CD14-positive monocyte (primary cell): Measurements from ENCODE around the gene IFT122. TPM values are rescaled to one million over a fixed set of nuclear protein-coding genes. Genes with fewer than 3 reads are reported as not detected.
"Not testable (repeated sequence)": the region's sequence is repeated elsewhere in the genome, so short reads cannot be mapped to it uniquely, and the experiment has no call there.

ENCODE experiments used
- DNase-seq, 3 donors: peaks; one replicate each; pipeline ENCODE4 v3.0.0-alpha.2; 2011 to 2022
- H2AFZ ChIP-seq: 2 replicates; pipeline ENCODE4 v1.6.0; 2012; ENCODE audit warnings: mild to moderate bottlenecking, low read depth, low read length, inconsistent platforms; ENCODE audit not compliant: insufficient read depth, poor library complexity, severe bottlenecking
- H3K27ac ChIP-seq, 2 donors: 1 replicate in 1 of 2; 2 replicates in 1 of 2; pipeline ENCODE4 v1.5.1; 2012 to 2013; ENCODE audit warnings: low read length in 2 of 2, control low read depth in 1 of 2, inconsistent platforms in 1 of 2, low read depth in 1 of 2, mild to moderate bottlenecking in 1 of 2
- H3K27me3 ChIP-seq, 2 donors: one replicate each; pipeline versions ENCODE4 v1.6.0 to v1.6.1; 2011 to 2013; ENCODE audit warnings: low read length in 2 of 2; ENCODE audit not compliant: control insufficient read depth in 2 of 2, insufficient read depth in 2 of 2
- H3K36me3 ChIP-seq, 2 donors: replicated peaks in 1 of 2; 1 replicate in 1 of 2; 2 replicates in 1 of 2; pipeline versions ENCODE4 v1.5.1 to v1.6.1; 2012 to 2013; ENCODE audit warnings: low read length in 2 of 2, control low read depth in 1 of 2, inconsistent platforms in 1 of 2, mild to moderate bottlenecking in 1 of 2; ENCODE audit not compliant: insufficient read depth in 2 of 2, control insufficient read depth in 1 of 2
- H3K4me1 ChIP-seq, 2 donors: 1 replicate in 1 of 2; 2 replicates in 1 of 2; pipeline versions ENCODE4 v1.5.1 to v1.6.1; 2012 to 2013; ENCODE audit warnings: low read length in 2 of 2, control low read depth in 1 of 2, inconsistent platforms in 1 of 2, mild to moderate bottlenecking in 1 of 2, moderate library complexity in 1 of 2; ENCODE audit not compliant: insufficient read depth in 2 of 2, control insufficient read depth in 1 of 2
- H3K4me2 ChIP-seq: replicated peaks from 2 replicates; pipeline ENCODE3; 2012; ENCODE audit warnings: low read length, moderate library complexity, mild to moderate bottlenecking; ENCODE audit not compliant: poor library complexity, severe bottlenecking; ENCODE audit errors: extremely low read depth
- H3K4me3 ChIP-seq, 3 experiments: fragments of 200-600 bp in 1 of 3; sonication (generic) in 1 of 3; replicated peaks in 1 of 3; 1 replicate in 2 of 3; 2 replicates in 1 of 3; pipeline ENCODE4 v1.5.1; 2011 to 2013; ENCODE audit warnings: low read length in 3 of 3, mild to moderate bottlenecking in 3 of 3, control low read depth in 2 of 3, low read depth in 2 of 3, inconsistent platforms in 1 of 3, moderate library complexity in 1 of 3
- H3K79me2 ChIP-seq: 2 replicates; pipeline ENCODE4 v1.6.0; 2012; ENCODE audit warnings: mild to moderate bottlenecking, control low read depth, inconsistent platforms, low read length, moderate library complexity; ENCODE audit not compliant: insufficient read depth
- H3K9ac ChIP-seq: 2 replicates; pipeline ENCODE4 v1.6.0; 2017; ENCODE audit warnings: low read length, mild to moderate bottlenecking; ENCODE audit not compliant: insufficient read depth, poor library complexity, severe bottlenecking
- H3K9me3 ChIP-seq, 2 donors: replicated peaks in 1 of 2; 1 replicate in 1 of 2; 2 replicates in 1 of 2; pipeline versions ENCODE4 v1.5.1 to v1.6.1; 2012 to 2013; ENCODE audit warnings: low read length in 2 of 2, control low read depth in 1 of 2; ENCODE audit not compliant: control insufficient read depth in 1 of 2, insufficient read depth in 1 of 2
- H4K20me1 ChIP-seq: 2 replicates; pipeline ENCODE4 v1.6.0; 2012; ENCODE audit warnings: mild to moderate bottlenecking, low read length, control low read depth, moderate library complexity; ENCODE audit not compliant: insufficient read depth
- H3K27ac Mint-ChIP-seq, 7 donors: one replicate each; pipeline ENCODE4 v1.8.0; 2020; ENCODE audit warnings: mild to moderate bottlenecking in 7 of 7, mixed read lengths in 7 of 7, moderate library complexity in 6 of 7, inconsistent platforms in 2 of 7
- H3K27me3 Mint-ChIP-seq, 3 donors: one replicate each; pipeline ENCODE4 v1.8.0; 2021 to 2022; ENCODE audit warnings: low read depth in 3 of 3, mild to moderate bottlenecking in 3 of 3, mixed read lengths in 3 of 3, moderate library complexity in 3 of 3, inconsistent platforms in 1 of 3
- H3K36me3 Mint-ChIP-seq, 2 donors: one replicate each; pipeline ENCODE4 v1.8.0; 2020; ENCODE audit warnings: mixed read lengths in 2 of 2, inconsistent platforms in 1 of 2, mild to moderate bottlenecking in 1 of 2
- H3K4me1 Mint-ChIP-seq: one replicate; pipeline ENCODE4 v1.8.0; 2020; ENCODE audit warnings: mild to moderate bottlenecking, mixed read lengths
- H3K4me3 Mint-ChIP-seq, 2 donors: one replicate each; pipeline ENCODE4 v1.8.0; 2020; ENCODE audit warnings: mild to moderate bottlenecking in 2 of 2, mixed read lengths in 2 of 2, moderate library complexity in 1 of 2
- H3K9me3 Mint-ChIP-seq, 7 donors: one replicate each; pipeline ENCODE4 v1.8.0; 2020 to 2022; ENCODE audit warnings: mixed read lengths in 7 of 7, mild to moderate bottlenecking in 6 of 7, moderate library complexity in 6 of 7, inconsistent platforms in 2 of 7
- WGBS: methylation state at CpG from one replicate; pipeline ENCODE4 v1.1.5; 2013; ENCODE audit warnings: missing lambda C conversion rate; ENCODE audit not compliant: insufficient coverage; 5-methylcytosine and 5-hydroxymethylcytosine counted together
- intact Hi-C, 2 donors: fragments of 100-400 bp; cut with micrococcal nuclease; formaldehyde crosslinking; loops; one replicate each; pipeline versions ENCODE4 v1.15.0 to v1.15.1; 2023
- polyA plus RNA-seq, 3 donors: library from polyadenylated mRNA; depleted of rRNA in 1 of 3; unstranded in 2 of 3; stranded (reverse) in 1 of 3; fragments of 300-500 nt in 2 of 3; fragments of >200 nt in 1 of 3; fragmentation: Illumina TruSeq in 2 of 3; gene quantifications; 1 replicate in 2 of 3; 2 replicates in 1 of 3; pipeline ENCODE4 v1.2.3, GENCODE V29; 2012 to 2021
- TF ChIP-seq, protein P1 (sequence below): fragments of 200-600 bp; IDR thresholded peaks from one replicate; pipeline ENCODE4 v1.8.0; 2022; ENCODE audit warnings: antibody characterized with exemption, mild to moderate bottlenecking

IFT122 gene
- polyA plus RNA-seq, 3 donors, result 3.3 to 12.2 (median 3.6) TPM

DNA sequence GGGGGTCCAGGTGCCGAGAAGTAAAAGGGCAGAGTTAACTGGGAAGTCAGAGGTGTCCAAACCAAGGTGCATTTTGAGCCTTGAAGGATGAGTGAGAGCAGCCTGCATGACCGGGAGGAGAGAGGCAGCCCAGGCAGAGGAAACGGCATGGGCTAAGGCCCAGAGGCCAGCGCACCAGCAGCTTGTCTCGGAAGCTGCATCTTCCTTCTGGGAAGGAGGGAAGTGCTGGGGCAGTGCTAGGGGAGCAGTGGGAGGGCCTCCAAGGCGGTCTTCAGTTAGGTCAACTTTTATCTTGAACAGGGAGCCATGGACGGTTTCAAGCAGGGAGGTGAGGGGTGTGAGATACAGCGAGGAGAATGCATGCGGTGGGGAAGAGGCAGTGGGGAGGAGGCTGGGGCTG lies 104.0 kb downstream of the IFT122 start:
- intact Hi-C loops, result no loop called here
- no peaks in the 10 kb centered on the region for H4K20me1 ChIP-seq
- H3K36me3 ChIP-seq, result no peaks in the 10 kb centered on the region
- no peak overlapping the region for H3K9ac ChIP-seq
- H3K9me3 ChIP-seq, result no peaks in the 10 kb centered on the region
- no peak overlapping the region for H3K27ac ChIP-seq
- no peak overlapping the region for H2AFZ ChIP-seq
- peaks cover 6 to 11% of the 10 kb centered on the region in 2 donors for H3K4me1 ChIP-seq
- no peaks in the 10 kb centered on the region for H3K79me2 ChIP-seq
- H3K36me3 Mint-ChIP-seq, result no peaks in the 10 kb centered on the region
- H3K27me3 Mint-ChIP-seq, result peaks cover 0 to 6% (median 1%) of the 10 kb centered on the region in 3 donors
- no peak overlapping the region for H3K4me2 ChIP-seq
- H3K27me3 ChIP-seq, result no peaks in the 10 kb centered on the region
- peaks cover 10% of the 10 kb centered on the region for H3K4me1 Mint-ChIP-seq
- no peaks in the 10 kb centered on the region for H3K9me3 Mint-ChIP-seq
- H3K27ac Mint-ChIP-seq, result peak overlapping the region in 2 of 7 donors; percentile 14 to 30
- no peak for DNase-seq
- no peak overlapping the region for H3K4me3 Mint-ChIP-seq
- H3K4me3 ChIP-seq, result no peak overlapping the region
- TF ChIP-seq, protein P1, sequence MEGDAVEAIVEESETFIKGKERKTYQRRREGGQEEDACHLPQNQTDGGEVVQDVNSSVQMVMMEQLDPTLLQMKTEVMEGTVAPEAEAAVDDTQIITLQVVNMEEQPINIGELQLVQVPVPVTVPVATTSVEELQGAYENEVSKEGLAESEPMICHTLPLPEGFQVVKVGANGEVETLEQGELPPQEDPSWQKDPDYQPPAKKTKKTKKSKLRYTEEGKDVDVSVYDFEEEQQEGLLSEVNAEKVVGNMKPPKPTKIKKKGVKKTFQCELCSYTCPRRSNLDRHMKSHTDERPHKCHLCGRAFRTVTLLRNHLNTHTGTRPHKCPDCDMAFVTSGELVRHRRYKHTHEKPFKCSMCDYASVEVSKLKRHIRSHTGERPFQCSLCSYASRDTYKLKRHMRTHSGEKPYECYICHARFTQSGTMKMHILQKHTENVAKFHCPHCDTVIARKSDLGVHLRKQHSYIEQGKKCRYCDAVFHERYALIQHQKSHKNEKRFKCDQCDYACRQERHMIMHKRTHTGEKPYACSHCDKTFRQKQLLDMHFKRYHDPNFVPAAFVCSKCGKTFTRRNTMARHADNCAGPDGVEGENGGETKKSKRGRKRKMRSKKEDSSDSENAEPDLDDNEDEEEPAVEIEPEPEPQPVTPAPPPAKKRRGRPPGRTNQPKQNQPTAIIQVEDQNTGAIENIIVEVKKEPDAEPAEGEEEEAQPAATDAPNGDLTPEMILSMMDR, result no peak
- 97% methylated on average over 9 of the region's 9 CpGs for WGBS

DNA sequence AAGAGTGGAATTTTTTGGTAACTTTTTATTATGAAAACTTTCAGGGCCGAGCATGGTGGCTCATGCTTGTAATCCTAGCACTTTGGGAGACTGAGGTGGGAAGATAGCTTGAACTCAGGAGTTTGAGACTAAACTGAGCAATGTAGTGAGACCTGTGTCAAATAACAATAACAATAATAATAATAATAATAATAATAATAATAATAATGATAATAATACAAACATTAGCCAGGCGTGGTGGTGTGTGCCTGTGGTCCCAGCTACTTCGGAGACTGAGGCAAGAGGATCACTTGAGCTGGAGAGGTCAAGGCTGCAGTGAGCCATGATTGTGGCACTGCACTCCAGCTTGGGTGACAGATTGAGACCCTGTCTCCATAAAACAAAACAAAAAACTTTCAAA lies 105.9 kb downstream of the IFT122 start:
- DNase-seq, H3K9me3 ChIP-seq, H3K27ac ChIP-seq, H3K79me2 ChIP-seq, intact Hi-C loops, H3K36me3 Mint-ChIP-seq, H2AFZ ChIP-seq, H4K20me1 ChIP-seq, H3K4me3 ChIP-seq, H3K9ac ChIP-seq, H3K36me3 ChIP-seq, H3K9me3 Mint-ChIP-seq, H3K27ac Mint-ChIP-seq, H3K4me2 ChIP-seq, H3K27me3 Mint-ChIP-seq, H3K4me3 Mint-ChIP-seq, H3K27me3 ChIP-seq: not testable (repeated sequence)
- peaks cover 24% of the 10 kb centered on the region for H3K4me1 Mint-ChIP-seq
- WGBS, result 100% methylated on average over 1 of the region's 3 CpGs
- peaks cover 18 to 28% of the 10 kb centered on the region in 2 donors for H3K4me1 ChIP-seq
